Renal cortex interstitium (tissue), 11 donors: ENCODE measurements around the gene CNOT4. TPM values are rescaled to one million over a fixed set of nuclear protein-coding genes. Genes with fewer than 3 reads are reported as not detected.
A peak's percentile ranks its signal among the peaks of the same experiment; 100 is the strongest.

Source experiments
- DNase-seq, 11 donors: peaks; one replicate each; pipeline ENCODE4 v3.0.0-alpha.2; 2013; ENCODE audit warnings: low read depth in 9 of 11, low spot score in 4 of 11; ENCODE audit errors: extremely low read depth in 1 of 11
- polyA plus RNA-seq, 3 donors: library from polyadenylated mRNA; unstranded; fragments of 120-200 nt; gene quantifications; one replicate each; pipeline ENCODE4 v1.2.1, GENCODE V29; 2013; ENCODE audit not compliant: insufficient read length in 3 of 3

The CNOT4 gene
- polyA plus RNA-seq, 3 donors, result 32.1 to 34.6 (median 33.2) TPM

DNA sequence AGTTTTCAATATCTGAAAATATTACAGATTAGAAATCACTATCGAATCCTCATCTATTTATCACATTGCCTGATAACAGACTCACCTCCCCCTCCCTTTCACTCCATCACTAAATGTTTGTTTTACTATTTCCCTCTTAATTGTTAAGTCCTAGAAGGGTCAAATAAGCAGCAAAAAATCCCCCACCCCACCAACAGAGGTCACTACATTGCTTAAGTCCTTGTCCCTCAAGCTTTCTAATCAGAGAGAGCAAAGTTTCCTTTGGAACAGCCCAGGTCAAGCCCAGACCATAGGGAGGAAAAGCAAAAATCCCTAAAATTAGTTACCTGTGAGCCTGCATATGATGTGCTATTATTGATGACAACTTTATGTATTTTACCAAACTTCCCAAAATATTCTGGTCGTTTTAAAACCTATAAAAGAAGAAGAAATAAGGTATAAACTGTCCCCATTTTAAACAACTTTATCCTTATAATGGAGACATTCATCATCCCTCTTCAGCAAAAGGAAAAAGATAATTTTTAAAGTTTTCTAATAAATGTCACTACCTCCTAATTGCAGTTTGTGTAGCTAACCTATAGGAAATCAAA, 95.0 kb downstream of the CNOT4 start:
- DNase-seq, result peak in 4 of 11 donors; percentile 0 to 11 (median 1)

DNA sequence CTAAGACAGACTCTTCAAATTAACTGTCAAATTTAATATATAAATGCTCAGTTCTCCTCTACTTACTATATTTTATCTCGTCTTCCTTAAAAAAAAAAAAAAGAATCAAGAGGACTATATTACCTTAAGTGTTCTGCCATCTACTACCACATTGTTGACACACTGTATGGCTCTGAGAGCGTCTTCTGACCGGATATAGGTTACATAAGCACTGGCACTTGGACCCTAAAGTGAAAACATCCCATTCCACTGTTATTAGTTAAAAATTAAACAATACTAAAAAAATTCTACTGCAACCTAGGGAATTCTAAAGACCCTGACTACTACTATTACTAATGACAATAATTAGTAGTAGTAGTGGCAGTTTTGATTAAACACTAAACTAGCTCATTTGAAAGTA, 95.7 kb downstream of the CNOT4 start:
- DNase-seq, result no peak

DNA sequence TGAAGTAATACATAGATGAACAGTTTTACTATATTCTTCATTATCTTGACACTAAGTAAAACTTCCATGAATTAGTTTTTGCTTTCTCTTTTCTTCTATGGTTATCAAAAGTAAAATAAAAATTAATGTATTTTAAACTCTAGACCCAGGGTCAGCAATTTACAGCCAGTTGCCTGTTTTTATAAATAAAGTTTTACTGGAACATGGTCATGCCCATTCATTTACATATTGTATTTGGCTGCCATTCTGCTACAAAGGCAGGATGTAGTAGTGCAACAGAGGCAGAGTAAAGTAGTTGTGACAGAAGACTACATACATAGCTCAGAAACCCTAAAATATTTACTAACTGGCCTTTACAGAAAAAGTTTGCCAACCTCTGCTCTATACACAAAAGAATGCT, 98.8 kb downstream of the CNOT4 start:
- no peak for DNase-seq

DNA sequence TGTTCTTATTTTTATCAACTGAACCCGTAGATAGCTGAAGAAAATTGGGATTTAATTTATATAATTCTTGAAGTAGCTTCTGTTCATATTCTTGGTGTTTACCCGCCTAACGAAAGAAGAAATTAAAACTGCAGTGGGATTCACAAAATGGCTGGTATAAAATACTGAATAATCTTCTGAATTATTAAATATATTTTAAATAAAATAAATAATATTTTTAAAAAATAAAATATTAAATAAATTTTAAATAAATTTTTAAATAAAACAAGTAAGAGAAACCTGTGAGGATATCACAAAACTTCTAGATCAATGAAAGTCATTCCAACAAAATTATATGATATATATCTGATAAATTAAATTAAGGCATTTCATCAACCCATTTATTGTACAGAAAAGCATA, 99.4 kb downstream of the CNOT4 start:
- DNase-seq, result no peak

DNA sequence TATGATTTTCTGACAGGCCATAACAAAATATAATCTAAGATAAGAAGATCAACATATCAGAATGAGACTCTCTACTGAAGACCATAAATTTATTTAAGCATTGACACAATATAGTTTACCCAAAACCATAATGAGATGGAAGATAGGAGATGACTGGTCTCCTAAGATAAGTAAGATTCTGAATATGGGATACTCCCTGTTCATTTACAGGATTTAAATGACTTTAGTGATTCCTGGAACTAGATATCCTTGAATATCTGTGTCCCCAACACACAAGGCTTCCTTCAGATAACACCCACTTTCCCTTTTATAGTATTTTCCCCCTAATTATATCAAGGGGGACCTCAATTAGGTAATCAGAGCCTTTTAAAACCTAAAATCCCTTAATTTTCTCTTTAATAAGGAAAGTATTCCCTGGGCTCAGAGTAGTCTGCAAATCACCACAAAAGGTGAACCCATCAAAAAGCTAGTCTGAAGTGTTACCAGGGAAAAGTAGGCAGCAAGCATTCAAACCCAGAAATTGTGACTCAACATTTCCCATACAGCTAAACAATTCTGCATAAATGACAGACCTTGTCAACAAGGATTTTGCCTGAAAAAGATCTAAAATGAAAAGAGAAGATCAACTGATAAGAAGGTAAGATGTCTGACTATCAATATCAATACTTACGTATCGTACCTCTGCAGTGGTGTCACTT, 99.9 kb downstream of the CNOT4 start:
- no peak for DNase-seq

DNA sequence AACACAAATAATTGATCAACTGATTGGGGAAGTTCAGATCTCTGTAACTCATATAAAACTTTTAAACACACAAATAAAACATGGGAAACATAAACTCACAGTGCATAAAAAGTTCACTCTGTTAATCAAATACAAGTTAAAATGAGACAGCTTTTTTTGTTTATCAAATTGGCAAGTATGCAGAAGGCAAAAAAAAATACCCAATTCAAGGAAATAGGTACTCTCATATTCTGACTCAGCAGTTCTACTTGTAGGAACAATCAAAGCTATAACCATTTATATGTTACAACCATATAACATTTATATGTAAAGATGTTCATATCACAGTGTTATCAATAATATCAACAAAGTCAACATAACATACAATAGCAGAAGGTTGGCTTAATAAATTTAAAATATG, 102.0 kb downstream of the CNOT4 start:
- no peak for DNase-seq

DNA sequence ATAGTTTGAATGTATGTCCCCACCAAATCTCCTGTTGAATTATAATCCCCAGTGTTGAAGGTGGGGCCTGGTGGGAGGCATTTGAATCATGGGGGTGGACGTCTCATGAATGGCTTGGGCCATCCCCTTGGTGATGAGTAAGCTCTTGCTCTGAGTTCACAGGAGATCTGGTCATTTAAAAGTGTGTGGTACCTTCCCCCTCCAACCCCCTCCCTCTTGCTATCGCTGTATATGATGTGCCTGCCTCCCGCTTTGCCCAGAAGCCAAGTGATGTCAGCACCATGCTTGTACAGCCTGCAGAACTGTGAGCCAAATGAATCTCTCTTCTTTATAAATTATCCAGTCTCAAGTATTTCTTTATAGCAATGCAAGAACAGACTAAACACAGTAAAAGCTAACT, 103.0 kb downstream of the CNOT4 start:
- no peak for DNase-seq

DNA sequence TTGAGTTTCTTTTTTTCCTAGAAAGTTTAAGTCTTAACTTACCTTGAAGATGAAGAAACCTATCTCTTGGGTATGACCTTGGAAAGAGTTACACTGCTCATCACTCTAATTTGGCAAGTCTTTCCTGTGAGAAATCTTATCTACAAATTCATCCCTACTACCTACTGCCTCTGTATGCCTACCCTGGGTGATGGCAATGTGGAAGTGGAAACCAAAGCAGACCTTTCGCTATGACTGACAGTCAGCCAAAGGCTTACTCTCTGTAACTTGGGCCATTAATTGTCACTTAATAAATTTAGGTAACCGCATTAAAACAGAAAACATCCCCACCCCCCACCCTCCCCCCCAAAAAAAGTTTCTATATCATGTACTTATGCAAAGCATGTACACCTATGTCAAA, 103.9 kb downstream of the CNOT4 start:
- DNase-seq, result no peak

DNA sequence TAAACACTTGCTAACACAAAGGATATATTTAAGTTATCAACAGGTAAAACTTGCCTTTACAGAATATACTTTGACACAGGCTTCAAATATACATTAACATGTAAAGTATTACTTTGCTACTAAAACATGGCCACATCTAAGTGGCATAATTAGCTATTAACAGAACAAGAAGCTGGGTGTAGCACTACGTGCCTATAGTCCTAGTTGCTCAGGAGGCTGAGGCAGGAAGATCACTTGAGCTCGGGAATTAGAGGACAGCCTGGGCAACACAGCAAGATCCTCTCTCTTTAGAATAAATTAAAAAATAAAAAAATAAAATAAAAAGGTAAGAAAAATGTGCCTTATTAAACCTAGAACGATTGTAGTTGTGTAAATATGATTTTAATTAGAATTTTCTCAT, 106.6 kb downstream of the CNOT4 start:
- no peak for DNase-seq

DNA sequence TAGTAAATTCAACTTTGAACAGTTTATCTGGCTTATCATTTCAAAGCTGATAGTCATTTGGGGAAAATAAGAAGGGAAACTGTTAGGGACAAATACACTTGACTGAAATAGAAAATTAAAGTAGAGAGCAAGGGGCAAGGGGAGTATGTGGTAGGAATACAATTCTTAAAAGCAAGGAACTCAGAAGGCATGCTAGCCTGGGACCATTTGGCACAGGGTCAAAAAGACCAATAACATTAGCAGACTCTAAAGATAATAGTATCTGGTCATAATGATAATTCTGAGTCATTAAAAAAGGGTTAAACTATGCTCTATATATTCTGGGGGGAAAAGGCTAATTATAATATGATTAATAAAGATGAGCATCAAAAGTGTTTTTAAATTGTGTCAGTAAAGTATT, 112.2 kb downstream of the CNOT4 start:
- no peak for DNase-seq

DNA sequence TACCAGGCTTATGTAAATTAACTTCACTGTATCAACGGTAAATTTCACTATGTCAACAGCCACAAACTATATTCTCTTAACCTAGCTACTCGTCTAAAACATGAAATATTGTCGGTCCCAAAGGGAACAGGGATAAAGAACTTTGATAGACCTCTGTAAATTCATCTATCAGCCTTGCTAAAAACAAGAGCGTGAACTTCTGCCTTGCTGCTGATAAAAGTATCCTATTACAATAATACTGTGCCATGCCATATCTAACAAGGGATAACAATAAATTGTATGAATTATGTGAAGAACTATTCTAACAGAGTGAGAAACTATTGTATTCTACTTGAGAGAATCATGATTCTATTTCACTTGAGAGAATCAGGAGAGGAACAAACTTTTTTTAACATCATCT, 117.2 kb downstream of the CNOT4 start:
- DNase-seq, result no peak

DNA sequence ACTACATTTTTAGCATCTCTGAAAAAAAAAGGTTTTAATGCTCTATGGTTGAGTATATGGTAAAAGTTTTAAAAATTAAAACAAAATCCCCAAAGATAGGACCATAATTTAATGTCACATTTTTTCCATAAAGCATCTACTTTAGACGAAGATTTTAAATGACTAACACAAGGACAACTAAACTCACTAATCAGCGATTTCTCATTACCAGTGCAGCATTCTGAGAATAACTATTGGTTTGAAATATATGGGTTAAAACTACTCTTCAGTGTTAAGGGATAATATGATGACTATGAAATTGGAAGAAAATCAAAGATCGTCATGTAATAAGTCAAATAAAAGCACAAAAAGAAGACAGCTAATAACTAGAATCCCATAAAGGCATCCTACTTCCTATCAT, 118.4 kb downstream of the CNOT4 start:
- no peak for DNase-seq

DNA sequence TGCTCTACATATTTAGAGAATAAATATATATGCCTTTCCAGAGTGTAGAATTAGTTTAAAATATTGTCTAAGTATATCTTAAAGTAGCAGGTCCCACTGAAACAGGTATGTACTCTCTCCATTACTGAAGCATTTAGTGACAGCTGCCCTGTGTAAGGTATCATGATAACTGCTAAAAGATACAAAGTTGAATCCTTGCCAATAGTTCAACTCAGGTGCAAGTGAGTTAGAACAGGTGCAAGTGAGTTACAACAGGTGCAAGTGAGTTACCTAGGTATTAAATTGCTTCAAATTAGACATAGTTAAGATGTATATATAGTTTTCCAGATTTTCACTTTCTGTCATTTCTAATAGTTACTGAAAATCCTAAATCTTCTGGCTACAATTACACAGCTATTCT, 119.1 kb downstream of the CNOT4 start:
- no peak for DNase-seq

DNA sequence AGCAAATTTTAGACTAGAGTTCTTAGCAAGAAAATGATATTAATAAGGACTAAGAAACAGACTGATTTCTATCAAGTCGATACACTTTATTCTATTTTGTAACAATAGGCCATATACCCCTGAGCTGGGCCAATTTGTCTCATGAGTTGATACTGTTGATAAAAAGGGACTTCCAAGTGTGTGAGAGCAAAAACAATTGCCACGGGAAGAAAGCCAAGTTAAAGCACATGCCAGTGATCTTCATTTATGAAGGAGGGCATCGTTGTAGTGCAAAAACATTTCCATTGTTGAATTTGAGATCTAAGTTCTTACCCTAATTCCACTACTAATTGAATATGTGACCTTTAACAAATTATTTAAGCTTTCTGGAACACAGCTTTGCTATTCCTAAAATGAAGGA, 119.9 kb downstream of the CNOT4 start:
- DNase-seq, result no peak

DNA sequence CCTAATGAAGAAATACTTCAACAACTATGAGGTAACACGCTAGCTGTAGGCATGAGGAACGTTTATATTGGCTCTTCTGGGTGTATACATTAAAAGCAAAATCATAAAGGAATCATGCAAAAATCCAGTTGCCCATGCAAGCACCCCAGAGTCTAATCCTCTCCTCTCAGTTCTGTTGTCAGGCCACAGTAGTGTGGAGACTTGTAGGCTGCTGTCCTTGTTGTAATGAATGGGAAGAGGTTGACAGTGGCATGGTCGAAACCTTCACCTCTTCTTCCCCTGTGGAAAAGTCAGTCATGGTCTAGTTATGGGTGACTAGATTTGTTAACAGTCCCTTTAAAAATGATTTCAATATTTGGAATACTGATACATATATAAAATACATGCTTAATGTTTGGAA, 121.3 kb downstream of the CNOT4 start:
- DNase-seq, result no peak

DNA sequence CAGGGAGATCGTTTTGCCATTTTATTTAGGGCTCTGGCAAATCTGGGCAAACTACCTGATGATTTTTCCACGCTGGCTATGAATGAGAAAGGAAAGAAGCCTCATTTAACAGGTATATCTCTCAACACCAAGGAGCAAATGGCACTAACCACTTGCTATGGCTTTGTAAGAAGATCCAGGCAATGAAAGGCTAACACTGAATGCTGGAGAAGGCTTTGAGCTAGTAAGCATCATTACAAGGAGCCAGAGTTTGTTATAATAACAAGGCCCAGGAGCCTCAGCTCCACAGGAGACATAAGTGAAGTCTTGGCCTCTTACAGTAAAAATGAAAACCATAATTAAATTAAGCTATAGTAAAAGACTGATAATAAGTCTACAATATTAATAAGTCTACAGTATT, 123.1 kb downstream of the CNOT4 start:
- no peak for DNase-seq

DNA sequence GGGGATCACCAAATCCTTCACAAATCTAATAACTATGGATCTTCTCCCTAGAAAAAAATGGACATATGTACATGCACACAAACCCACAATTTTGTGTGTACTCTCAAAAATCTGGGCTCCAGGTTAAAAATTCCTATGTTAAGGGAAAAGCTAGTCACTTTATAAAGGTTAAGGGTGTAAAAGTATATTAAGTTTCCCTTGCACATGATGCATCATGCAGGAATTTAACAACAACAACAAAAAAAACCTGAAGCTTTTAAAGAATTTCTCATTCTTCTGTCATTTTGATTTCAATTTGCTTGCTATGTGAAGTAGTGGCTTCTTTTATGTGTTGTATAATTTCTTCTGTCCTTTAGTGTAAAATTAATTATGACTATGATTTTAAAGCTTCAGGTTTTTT, 123.7 kb downstream of the CNOT4 start:
- no peak for DNase-seq

DNA sequence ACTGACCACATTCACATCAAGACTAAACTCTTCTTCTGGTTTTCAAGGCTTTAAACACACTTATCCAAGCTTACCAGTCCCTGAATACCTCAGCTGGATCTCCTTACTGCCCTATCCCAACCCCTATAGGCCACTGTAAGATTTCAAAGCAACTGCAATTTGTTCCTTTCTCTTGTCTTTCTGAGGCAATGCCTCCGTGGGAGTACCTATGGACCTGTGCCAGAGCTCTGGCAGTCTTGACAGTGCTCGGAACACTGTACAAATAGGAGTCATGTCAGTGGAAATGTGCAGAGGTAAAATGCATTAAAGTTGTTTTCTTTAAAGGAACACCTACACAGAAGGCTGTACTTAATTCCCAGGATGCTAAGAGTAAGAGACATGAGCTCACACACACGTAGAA, 124.7 kb downstream of the CNOT4 start:
- no peak for DNase-seq

DNA sequence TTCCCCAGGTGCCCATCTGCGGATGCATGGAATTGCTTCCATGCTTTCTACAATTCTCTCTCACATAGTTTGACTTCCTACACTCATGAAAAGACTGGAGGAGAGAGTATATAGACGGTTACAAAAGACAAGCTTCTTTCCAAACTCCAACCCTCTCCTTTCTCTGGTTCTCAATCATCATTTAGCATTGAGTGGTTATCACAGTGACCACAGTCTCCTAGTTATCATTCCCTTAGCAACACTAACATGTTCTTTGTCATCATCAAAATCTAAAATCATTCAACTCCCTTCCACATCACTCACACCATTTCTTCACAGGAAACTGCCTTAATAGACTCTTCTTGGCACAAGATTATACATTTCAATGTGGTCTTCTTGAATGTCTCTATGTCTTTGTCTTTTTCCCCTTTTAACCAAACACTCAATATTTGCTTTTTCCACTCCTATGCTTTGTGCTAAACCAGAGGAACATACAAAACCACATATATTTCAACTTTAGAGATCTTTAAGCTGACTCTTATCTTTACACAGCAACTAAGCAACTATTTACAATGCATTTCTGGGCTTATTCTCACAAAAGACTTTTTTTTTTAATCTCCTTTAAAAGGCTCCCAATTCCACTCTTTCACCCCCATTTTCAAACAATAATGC, 126.3 kb downstream of the CNOT4 start:
- no peak for DNase-seq

DNA sequence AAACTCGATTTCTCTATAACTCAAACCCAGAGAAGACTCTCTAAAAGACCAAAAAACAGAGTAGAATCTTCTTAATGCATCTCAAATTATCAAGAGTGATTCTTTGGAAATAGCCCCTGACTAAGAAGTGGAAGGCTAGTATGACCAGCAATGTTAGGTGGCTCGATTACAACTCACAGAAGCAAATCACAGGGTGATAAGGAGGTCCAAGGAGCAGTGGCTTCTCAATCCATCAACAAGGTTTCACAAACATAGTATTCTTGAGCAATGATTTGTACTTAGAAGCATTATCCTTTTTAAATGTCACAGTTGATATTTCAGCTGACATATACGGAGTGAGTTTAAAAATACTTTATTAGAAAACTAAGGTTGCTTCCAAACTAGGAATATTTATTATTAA, 127.7 kb downstream of the CNOT4 start:
- no peak for DNase-seq

DNA sequence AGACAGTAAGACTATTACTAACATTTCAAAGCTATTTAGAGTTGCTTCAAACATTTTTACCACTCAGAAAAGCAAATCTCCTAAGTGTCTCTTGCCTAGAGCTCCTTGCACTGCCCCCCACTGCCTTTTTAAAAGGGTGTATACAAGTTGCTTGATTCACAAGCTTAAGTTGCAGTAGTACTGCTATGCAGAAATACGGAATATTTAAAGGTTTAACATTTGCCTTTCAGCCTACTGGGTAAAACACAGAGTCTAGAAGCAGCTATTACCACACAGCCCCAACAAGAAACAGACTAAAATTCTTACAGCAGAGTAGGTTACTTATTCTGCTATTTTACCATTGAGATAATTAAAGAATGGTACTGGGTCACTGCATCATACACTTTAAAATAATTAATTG, 128.5 kb downstream of the CNOT4 start:
- DNase-seq, result no peak
